ENCODE measurements around the gene ACBD4.

DNA sequence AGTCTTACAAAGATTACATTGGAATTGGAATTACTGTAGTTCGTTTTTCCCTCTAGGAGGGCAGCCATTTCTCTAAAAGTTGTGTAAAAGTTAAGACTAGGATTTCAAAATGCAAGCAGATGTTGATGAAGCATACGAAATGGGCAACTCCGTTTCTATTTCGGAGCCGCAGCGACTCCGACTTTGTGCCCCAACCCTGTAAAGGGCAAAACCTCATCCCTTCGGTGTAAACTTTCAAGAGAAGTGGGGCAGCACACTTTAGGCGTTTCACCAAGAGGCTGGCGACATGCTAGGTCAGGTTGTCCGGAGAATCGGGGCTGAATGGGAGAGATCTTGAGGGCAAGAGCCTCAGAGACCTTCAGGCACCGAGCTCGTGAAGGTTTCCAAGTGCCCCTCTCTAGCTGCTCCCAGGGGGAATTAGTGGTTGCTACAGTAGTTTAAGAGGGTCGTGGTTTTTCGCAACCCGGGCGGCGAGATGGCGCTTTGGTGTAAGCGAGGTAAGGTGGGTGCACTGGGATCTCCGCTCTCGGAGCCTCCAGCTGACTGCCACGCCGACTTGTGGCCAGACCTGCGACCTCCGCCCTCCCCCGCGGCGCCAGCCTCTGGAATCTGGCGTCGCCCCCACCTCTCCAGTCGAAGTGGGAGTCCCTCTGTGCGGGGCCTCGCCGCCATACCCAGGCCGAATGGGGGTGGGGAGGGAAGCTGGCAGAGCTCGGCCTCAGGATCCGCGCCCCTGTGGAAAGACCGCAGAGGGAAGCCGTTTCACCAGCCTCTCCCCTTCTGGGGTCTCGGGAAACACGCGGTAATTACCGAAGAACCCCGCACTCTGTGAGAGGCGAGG is 25.2 kb downstream of the ACBD4 start:
- TF ChIP-seq, protein P1, sequence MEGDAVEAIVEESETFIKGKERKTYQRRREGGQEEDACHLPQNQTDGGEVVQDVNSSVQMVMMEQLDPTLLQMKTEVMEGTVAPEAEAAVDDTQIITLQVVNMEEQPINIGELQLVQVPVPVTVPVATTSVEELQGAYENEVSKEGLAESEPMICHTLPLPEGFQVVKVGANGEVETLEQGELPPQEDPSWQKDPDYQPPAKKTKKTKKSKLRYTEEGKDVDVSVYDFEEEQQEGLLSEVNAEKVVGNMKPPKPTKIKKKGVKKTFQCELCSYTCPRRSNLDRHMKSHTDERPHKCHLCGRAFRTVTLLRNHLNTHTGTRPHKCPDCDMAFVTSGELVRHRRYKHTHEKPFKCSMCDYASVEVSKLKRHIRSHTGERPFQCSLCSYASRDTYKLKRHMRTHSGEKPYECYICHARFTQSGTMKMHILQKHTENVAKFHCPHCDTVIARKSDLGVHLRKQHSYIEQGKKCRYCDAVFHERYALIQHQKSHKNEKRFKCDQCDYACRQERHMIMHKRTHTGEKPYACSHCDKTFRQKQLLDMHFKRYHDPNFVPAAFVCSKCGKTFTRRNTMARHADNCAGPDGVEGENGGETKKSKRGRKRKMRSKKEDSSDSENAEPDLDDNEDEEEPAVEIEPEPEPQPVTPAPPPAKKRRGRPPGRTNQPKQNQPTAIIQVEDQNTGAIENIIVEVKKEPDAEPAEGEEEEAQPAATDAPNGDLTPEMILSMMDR (IDR thresholded peaks at IDR 0.05 in 8 of 11, conservative IDR thresholded peaks at IDR 0.05 in 3 of 11): peak in 3 of 11 experiments; percentile 8 to 33 (median 30)
- TF ChIP-seq POLR2A (IDR thresholded peaks at IDR 0.05) (peak in 1 of 3 donors; percentile 17), POLR2AphosphoS5 (IDR thresholded peaks at IDR 0.05) (no peak)

Measured in spleen (tissue), 7 donors.